ENCODE results near the gene FAM216A. TPM values are rescaled to one million over a fixed set of nuclear protein-coding genes. Genes with fewer than 3 reads are reported as not detected.
"Not testable (repeated sequence)": the region's sequence is repeated elsewhere in the genome, so short reads cannot be mapped to it uniquely, and the experiment has no call there.

Gene FAM216A, protein sequence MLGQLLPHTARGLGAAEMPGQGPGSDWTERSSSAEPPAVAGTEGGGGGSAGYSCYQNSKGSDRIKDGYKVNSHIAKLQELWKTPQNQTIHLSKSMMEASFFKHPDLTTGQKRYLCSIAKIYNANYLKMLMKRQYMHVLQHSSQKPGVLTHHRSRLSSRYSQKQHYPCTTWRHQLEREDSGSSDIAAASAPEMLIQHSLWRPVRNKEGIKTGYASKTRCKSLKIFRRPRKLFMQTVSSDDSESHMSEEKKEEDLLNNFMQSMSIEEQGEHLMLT
- 53.7 and 54.4 TPM in 2 replicates for total RNA-seq

GRCh38 chr12:110468214-110469048, at the start of gene FAM216A, which contains the start of gene GPN3:
Gene FAM216A, plus strand, starts transcription at chr12:110468845. Its CDS starts 31 bp downstream, at chr12:110468876.
Gene GPN3, minus strand, starts transcription at chr12:110468257. Its CDS starts 54 bp downstream, at chr12:110468203.
- DNase-seq = peak; percentile 99
- Mint-ChIP-seq H3K9me3 (no peaks in the 10 kb centered on the region), H3K4me1 (peaks cover 32% of the 10 kb centered on the region), H3K36me3 (ENCODE audit: low read depth) (peaks cover 24% of the 10 kb centered on the region), H3K27ac (peak within 1 kb of the TSS; percentile 95), H3K27me3 (no peaks in the 10 kb centered on the region), H3K4me3 (peak within 1 kb of the TSS; percentile 89)
- intact Hi-C loops (cut with micrococcal nuclease) = loop anchor here (1.0 kb wide), 4 partner anchors 18 to 134 kb away; partner anchors contain the start of genes ARPC3, PPTC7, RAD9B and VPS29

DNA sequence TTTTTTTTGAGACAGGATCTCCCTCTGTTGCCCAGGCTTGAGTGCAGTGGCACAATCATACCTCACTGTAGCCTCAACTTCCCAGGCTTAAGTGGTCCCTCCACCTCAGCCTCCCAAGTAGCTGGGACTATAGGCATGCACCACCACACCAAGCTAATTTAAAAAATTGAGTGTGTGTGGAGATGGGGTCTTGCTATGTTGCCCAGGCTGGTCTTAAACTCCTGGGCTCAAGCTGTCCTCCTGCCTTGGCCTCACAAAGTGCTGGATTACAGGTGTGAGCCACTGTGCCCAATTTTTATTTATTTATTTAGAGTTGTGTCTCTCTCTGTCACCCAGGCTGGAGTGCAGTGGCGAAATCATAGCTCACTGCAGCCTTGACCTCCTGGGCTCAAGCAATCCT, 48.0 kb upstream of the FAM216A start:
- H3K36me3 Mint-ChIP-seq (ENCODE audit: low read depth); DNase-seq; H3K4me1 Mint-ChIP-seq; H3K9me3 Mint-ChIP-seq; intact Hi-C loops (cut with micrococcal nuclease); H3K27ac Mint-ChIP-seq; H3K4me3 Mint-ChIP-seq: not testable (repeated sequence)
- peaks cover 33% of the 10 kb centered on the region for H3K27me3 Mint-ChIP-seq

DNA sequence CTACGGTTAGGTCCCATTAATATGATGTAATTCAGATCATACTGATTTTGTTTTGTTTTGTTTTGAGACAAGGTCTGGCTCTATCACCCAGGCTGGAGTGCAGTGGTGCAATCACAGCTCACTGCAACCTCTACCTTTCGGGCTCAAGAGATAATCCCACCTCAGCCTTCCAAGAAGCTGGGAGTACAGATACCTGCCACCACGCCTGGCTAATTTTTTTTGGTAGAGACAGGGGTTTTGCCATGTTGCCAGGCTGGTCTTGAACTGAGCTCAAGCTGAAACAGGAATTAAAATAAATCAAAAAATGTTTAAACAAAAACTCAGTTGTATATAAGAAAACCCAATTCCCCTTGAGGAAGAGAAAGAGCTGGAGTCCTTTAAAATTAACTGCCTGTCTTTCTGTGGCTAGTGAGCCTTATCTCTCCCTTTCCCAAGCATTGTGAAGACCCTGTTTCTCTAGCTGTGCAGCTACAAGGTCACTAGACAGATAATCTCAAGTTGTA, 47.4 kb upstream of the FAM216A start:
- H3K36me3 Mint-ChIP-seq (ENCODE audit: low read depth) = no peaks in the 10 kb centered on the region
- H3K4me1 Mint-ChIP-seq = no peaks in the 10 kb centered on the region

GRCh38 chr12:110421701-110422100, 46.9 kb upstream of the FAM216A start:
- DNase-seq = no peak
- no peaks in the 10 kb centered on the region for H3K4me1 Mint-ChIP-seq
- H3K36me3 Mint-ChIP-seq (ENCODE audit: low read depth) = no peaks in the 10 kb centered on the region
- H3K9me3 Mint-ChIP-seq = no peaks in the 10 kb centered on the region
- intact Hi-C loops (cut with micrococcal nuclease) = no loop called here
- peaks cover 33% of the 10 kb centered on the region for H3K27me3 Mint-ChIP-seq
- H3K27ac Mint-ChIP-seq = no peak overlapping the region
- H3K4me3 Mint-ChIP-seq = no peak overlapping the region

More for the DNA sequence above, 47.4 kb upstream of the FAM216A start:
- Mint-ChIP-seq H3K4me3 (no peak overlapping the region), H3K9me3 (no peaks in the 10 kb centered on the region), H3K27ac (no peak overlapping the region), H3K27me3 (peaks cover 33% of the 10 kb centered on the region)
- intact Hi-C loops (cut with micrococcal nuclease) = no loop called here
- DNase-seq = no peak

GRCh38 chr12:110424237-110424636, 44.4 kb upstream of the FAM216A start:
- DNase-seq = no peak
- Mint-ChIP-seq H3K36me3 (ENCODE audit: low read depth) (no peaks in the 10 kb centered on the region), H3K4me3 (no peak overlapping the region), H3K4me1 (no peaks in the 10 kb centered on the region), H3K9me3 (no peaks in the 10 kb centered on the region), H3K27me3 (peaks cover 29% of the 10 kb centered on the region), H3K27ac (no peak overlapping the region)
- intact Hi-C loops (cut with micrococcal nuclease) = no loop called here

GRCh38 chr12:110426406-110426805, 42.2 kb upstream of the FAM216A start:
- Mint-ChIP-seq H3K9me3 (no peaks in the 10 kb centered on the region), H3K27me3 (peaks cover 22% of the 10 kb centered on the region), H3K4me3 (no peak overlapping the region), H3K36me3 (ENCODE audit: low read depth) (no peaks in the 10 kb centered on the region), H3K27ac (no peak overlapping the region), H3K4me1 (peaks cover 4% of the 10 kb centered on the region)
- DNase-seq = no peak
- intact Hi-C loops (cut with micrococcal nuclease) = no loop called here

DNA sequence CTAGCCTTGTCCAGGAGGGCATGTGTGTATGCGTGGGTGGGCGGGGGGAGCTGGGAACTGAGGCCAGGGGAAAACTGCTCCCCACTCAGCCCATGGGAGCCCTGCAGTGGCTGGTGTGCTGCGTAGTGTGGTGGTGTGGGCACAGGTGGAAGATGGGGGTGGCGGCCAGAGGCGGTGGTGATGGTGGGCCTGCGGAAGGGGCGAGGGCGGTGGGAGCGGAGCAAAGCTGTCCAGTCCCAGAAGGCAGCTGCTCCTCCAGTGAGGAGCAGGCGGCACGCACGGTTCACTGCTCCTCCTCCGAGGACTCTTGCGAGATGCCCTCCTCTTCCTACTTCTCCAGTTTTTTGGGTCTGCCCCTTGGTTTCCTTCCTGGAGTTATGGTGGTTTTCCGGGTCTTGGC, 39.0 kb upstream of the FAM216A start:
- H3K27ac Mint-ChIP-seq; DNase-seq; H3K9me3 Mint-ChIP-seq; H3K4me1 Mint-ChIP-seq; H3K27me3 Mint-ChIP-seq; H3K36me3 Mint-ChIP-seq (ENCODE audit: low read depth); H3K4me3 Mint-ChIP-seq: not testable (repeated sequence)
- intact Hi-C loops (cut with micrococcal nuclease) = loop anchor here (2.0 kb wide), 1 partner anchor 21 kb away; the partner anchor contains the start of gene ARPC3

DNA sequence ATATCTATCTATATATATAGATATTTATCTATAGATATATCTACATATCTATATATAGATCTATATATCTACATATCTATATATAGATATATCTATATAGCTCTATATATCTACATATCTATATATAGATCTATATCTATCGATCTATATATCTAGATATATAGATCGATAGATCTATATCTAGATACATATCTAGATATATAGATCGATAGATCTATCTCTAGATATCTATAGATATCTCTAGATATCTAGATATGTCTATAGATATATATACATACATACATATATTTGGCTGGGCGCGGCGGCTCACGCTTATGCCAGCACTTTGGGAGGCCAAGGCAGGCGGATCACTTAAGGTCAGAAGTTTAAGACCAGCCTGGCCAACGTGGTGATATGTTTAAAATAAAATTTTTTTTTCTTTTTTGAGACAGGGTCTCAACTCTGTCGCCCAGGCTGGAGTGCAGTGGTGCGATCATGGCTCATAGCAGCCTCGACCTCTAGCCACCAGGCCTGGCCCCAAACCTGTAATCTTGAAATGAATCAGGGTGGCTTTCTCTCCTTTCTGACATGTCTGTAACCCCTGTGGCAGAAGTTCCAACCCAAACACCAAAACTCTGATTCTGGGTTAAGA, 36.6 kb upstream of the FAM216A start:
- no peaks in the 10 kb centered on the region for H3K9me3 Mint-ChIP-seq
- H3K27ac Mint-ChIP-seq = no peak overlapping the region
- H3K4me1 Mint-ChIP-seq = peaks cover 7% of the 10 kb centered on the region
- H3K27me3 Mint-ChIP-seq = peaks cover 3% of the 10 kb centered on the region
- intact Hi-C loops (cut with micrococcal nuclease) = loop anchor here (1.0 to 2.0 kb wide), 4 partner anchors 19 to 332 kb away; partner anchors contain the start of gene ARPC3
- DNase-seq = peak; percentile 66
- H3K36me3 Mint-ChIP-seq (ENCODE audit: low read depth) = peaks cover 23% of the 10 kb centered on the region
- H3K4me3 Mint-ChIP-seq = peak overlapping the region; percentile 94

DNA sequence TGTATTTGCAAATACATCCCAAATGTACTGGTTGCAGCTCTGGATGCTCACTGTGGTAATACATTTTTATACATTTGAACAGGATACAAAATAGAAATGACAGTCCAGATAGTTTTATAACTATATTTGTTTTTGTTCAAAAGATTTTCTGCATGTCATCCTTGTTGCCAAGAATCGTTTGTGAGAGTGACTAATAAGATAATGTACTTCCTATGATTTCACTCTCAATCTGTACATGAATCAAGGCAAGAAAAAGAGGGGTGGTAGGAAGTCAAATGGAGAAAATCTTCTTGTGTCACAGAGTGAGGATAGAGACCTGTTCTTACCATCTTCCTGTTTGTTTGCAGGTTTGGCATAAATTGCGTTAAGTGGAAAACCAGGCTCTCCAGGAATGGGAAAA, 32.4 kb upstream of the FAM216A start:
- no peak overlapping the region for H3K4me3 Mint-ChIP-seq
- H3K4me1 Mint-ChIP-seq = peaks cover 5% of the 10 kb centered on the region
- H3K27me3 Mint-ChIP-seq = no peaks in the 10 kb centered on the region
- peaks cover 46% of the 10 kb centered on the region for H3K36me3 Mint-ChIP-seq (ENCODE audit: low read depth)
- no peaks in the 10 kb centered on the region for H3K9me3 Mint-ChIP-seq
- intact Hi-C loops (cut with micrococcal nuclease) = no loop called here
- no peak for DNase-seq
- no peak overlapping the region for H3K27ac Mint-ChIP-seq

- DNase-seq = no peak
- intact Hi-C loops (cut with micrococcal nuclease) = no loop called here
- no peak overlapping the region for H3K4me3 Mint-ChIP-seq
- peaks cover 24% of the 10 kb centered on the region for H3K4me1 Mint-ChIP-seq
- H3K9me3 Mint-ChIP-seq = no peaks in the 10 kb centered on the region
- H3K36me3 Mint-ChIP-seq (ENCODE audit: low read depth) = peaks cover 51% of the 10 kb centered on the region
- no peak overlapping the region for H3K27ac Mint-ChIP-seq
- no peaks in the 10 kb centered on the region for H3K27me3 Mint-ChIP-seq
Observed at GRCh38 chr12:110444455-110444854, 24.2 kb upstream of the FAM216A start.

GRCh38 chr12:110449799-110450497, 18.7 kb upstream of the FAM216A start, which contains the start of gene ARPC3:
Gene ARPC3, minus strand, starts transcription at chr12:110450337. Its CDS starts 77 bp downstream, at chr12:110450260.
- Mint-ChIP-seq H3K36me3 (ENCODE audit: low read depth) (peaks cover 51% of the 10 kb centered on the region), H3K4me3 (peak within 1 kb of the TSS; percentile 100), H3K27ac (peak within 1 kb of the TSS; percentile 100), H3K27me3 (no peaks in the 10 kb centered on the region), H3K4me1 (peaks cover 37% of the 10 kb centered on the region), H3K9me3 (no peaks in the 10 kb centered on the region)
- DNase-seq = peak; percentile 98
- intact Hi-C loops (cut with micrococcal nuclease) = loop anchor here (1.0 to 2.0 kb wide), 5 partner anchors 18 to 248 kb away; partner anchors contain the start of genes FAM216A, GPN3, RAD9B and VPS29

DNA sequence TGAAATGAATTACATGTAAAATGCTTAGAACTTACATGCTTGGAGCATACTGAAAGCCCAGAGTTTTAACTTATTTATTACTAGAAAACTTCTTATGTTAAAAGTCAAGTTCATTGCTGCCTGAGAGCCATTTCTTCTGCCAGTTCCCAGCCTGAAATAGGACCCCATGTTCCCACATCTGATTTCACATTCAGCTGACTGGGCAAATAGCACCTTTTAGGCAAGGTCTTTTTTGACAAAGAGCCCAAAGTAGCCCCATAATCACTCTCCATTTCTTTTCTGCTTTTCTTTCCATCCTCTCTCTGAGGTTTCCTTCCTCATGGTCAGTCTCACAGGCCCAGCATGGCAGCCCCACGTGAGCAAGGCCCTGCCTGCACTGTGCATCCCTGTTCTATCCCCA, 17.4 kb upstream of the FAM216A start:
- intact Hi-C loops (cut with micrococcal nuclease) = loop anchor here (2.0 kb wide), 1 partner anchor 20 kb away; no protein-coding TSS in a partner anchor
- Mint-ChIP-seq H3K9me3 (no peaks in the 10 kb centered on the region), H3K36me3 (ENCODE audit: low read depth) (peaks cover 50% of the 10 kb centered on the region), H3K4me1 (peaks cover 31% of the 10 kb centered on the region), H3K27ac (peak overlapping the region; percentile 100), H3K27me3 (no peaks in the 10 kb centered on the region), H3K4me3 (peak overlapping the region; percentile 100)
- DNase-seq = no peak

All from activated CD4-positive, alpha-beta T cell treated with anti-CD3 and anti-CD28 coated beads, Interleukin-2, amount 10 ng/mL, durations not matched to agents 24 days and 14 days (primary cell).